WTC11 (cell line): Measurements from ENCODE around the gene LYST. TPM values are rescaled to one million over a fixed set of nuclear protein-coding genes. Genes with fewer than 3 reads are reported as not detected.

Experiments used
- ATAC-seq: fragments of 200-7000 bp; cut with Tn5 transposase; 2 replicates; pipeline ENCODE4 v1.10.0; 2021; ENCODE audit warnings: mild to moderate bottlenecking, moderate library complexity
- CTCF ChIA-PET: fragments of 300-600 bp; sonication (Branson Sonifier 250); formaldehyde crosslinking; loops from one replicate; lab custom pipeline; 2021; ENCODE audit warnings: antibody characterized with exemption; lab: Charles Lee
- POLR2A ChIA-PET: fragments of 350-600 bp; sonication (Branson Sonifier 250); formaldehyde crosslinking; loops from one replicate; lab custom pipeline; 2021; ENCODE audit warnings: antibody characterized with exemption; lab: Charles Lee
- DNase-seq: peaks from one replicate; pipeline ENCODE4 v3.0.0; 2021; ENCODE audit warnings: low spot score
- H3K27ac Mint-ChIP-seq: 2 replicates; pipeline ENCODE4 v1.8.0; 2021; ENCODE audit warnings: mixed read lengths
- H3K27me3 Mint-ChIP-seq: 2 replicates; pipeline ENCODE4 v1.8.0; 2021; ENCODE audit warnings: low read depth, mild to moderate bottlenecking, moderate library complexity, mixed read lengths
- H3K36me3 Mint-ChIP-seq: 2 replicates; pipeline ENCODE4 v1.8.0; 2021; ENCODE audit warnings: mixed read lengths
- H3K4me1 Mint-ChIP-seq: 2 replicates; pipeline ENCODE4 v1.8.0; 2022; ENCODE audit warnings: mixed read lengths
- H3K4me3 Mint-ChIP-seq: 2 replicates; pipeline ENCODE4 v1.8.0; 2021; ENCODE audit warnings: mild to moderate bottlenecking, moderate library complexity, mixed read lengths
- H3K9me3 Mint-ChIP-seq: 2 replicates; pipeline ENCODE4 v1.8.0; 2021; ENCODE audit warnings: mixed read lengths
- ATF6 ChIP-seq: sonication (generic); formaldehyde crosslinking; IDR thresholded peaks from 2 replicates; pipeline ENCODE4 v1.8.1; 2023; ENCODE audit warnings: mild to moderate bottlenecking, missing genetic modification reagents
- CREM ChIP-seq: sonication (generic); formaldehyde crosslinking; IDR thresholded peaks from 2 replicates; pipeline ENCODE4 v1.8.1; 2022; ENCODE audit warnings: mild to moderate bottlenecking, missing genetic modification reagents, moderate library complexity
- CTCF ChIP-seq: fragments of 200-600 bp; IDR thresholded peaks from 2 replicates; pipeline ENCODE4 v1.8.0; 2022; ENCODE audit warnings: antibody characterized with exemption
- E2F5 ChIP-seq: sonication (generic); formaldehyde crosslinking; IDR thresholded peaks from 2 replicates; pipeline ENCODE4 v1.8.1; 2022; ENCODE audit warnings: mild to moderate bottlenecking, moderate library complexity, missing genetic modification reagents
- ELF4 ChIP-seq: sonication (generic); formaldehyde crosslinking; IDR thresholded peaks from 2 replicates; pipeline ENCODE4 v1.8.1; 2022; ENCODE audit warnings: low read depth, mild to moderate bottlenecking, moderate library complexity, missing genetic modification reagents
- ERG ChIP-seq: fragments of 250-450 bp; sonication (Bioruptor Pico); IDR thresholded peaks from 2 replicates; pipeline ENCODE4 v1.8.0; 2021; ENCODE audit warnings: mild to moderate bottlenecking
- MLX ChIP-seq: sonication (generic); formaldehyde crosslinking; IDR thresholded peaks from 2 replicates; pipeline ENCODE4 v1.8.1; 2023; ENCODE audit warnings: mild to moderate bottlenecking, missing genetic modification reagents, moderate library complexity
- NFATC4 ChIP-seq: fragments of 250-450 bp; sonication (Bioruptor Pico); IDR thresholded peaks from 2 replicates; pipeline ENCODE4 v1.9.0; 2021; ENCODE audit warnings: mild to moderate bottlenecking
- TP53 ChIP-seq: sonication (generic); formaldehyde crosslinking; IDR thresholded peaks from 2 replicates; pipeline ENCODE4 v1.8.1; 2023; ENCODE audit warnings: mild to moderate bottlenecking, missing genetic modification reagents
- USF1 ChIP-seq: sonication (generic); formaldehyde crosslinking; IDR thresholded peaks from 2 replicates; pipeline ENCODE4 v1.8.0; 2022; ENCODE audit warnings: mild to moderate bottlenecking, missing genetic modification reagents
- ZBTB43 ChIP-seq: sonication (generic); formaldehyde crosslinking; IDR thresholded peaks from 2 replicates; pipeline ENCODE4 v1.8.1; 2023; ENCODE audit warnings: mild to moderate bottlenecking, missing genetic modification reagents
- ZMAT4 ChIP-seq: fragments of 250-450 bp; sonication (Bioruptor Pico); IDR thresholded peaks from 2 replicates; pipeline ENCODE4 v1.9.0; 2021; ENCODE audit warnings: mild to moderate bottlenecking
- ZNF219 ChIP-seq: sonication (generic); formaldehyde crosslinking; IDR thresholded peaks from 2 replicates; pipeline ENCODE4 v1.8.0; 2023; ENCODE audit warnings: missing genetic modification reagents, mild to moderate bottlenecking, borderline replicate concordance
- ZNF532 ChIP-seq: fragments of 250-450 bp; sonication (Bioruptor Pico); IDR thresholded peaks from 2 replicates; pipeline ENCODE4 v1.9.0; 2021; ENCODE audit warnings: mild to moderate bottlenecking, borderline replicate concordance
- total RNA-seq: library from RNA; stranded (reverse); gene quantifications from 3 replicates; pipeline ENCODE4 v1.2.3, GENCODE V29; 2021

Gene LYST
- total RNA-seq, 1 experiment from 2014 or later = 0.59 TPM

GRCh38 chr1:235624721-235625333 lies 241.9 kb downstream of the LYST start:
- Mint-ChIP-seq H3K27ac (no peak overlapping the region), H3K4me1 (peaks cover 57% of the 10 kb centered on the region), H3K9me3 (no peaks in the 10 kb centered on the region), H3K4me3 (no peak overlapping the region), H3K27me3 (no peaks in the 10 kb centered on the region), H3K36me3 (no peaks in the 10 kb centered on the region)
- TF ChIP-seq ELF4 = no peak
- no peak for TF ChIP-seq ZMAT4 (CRISPR knock-in tag)
- no peak for TF ChIP-seq NFATC4
- TF ChIP-seq TP53 (CRISPR knock-in tag) = no peak
- TF ChIP-seq CTCF = no peak
- no peak for TF ChIP-seq ATF6 (CRISPR knock-in tag)
- no peak for TF ChIP-seq ZBTB43 (CRISPR knock-in tag)
- no peak for TF ChIP-seq ERG (CRISPR knock-in tag)
- no peak for TF ChIP-seq USF1 (CRISPR knock-in tag)
- POLR2A ChIA-PET = no interaction called here
- no peak for DNase-seq
- CTCF ChIA-PET = interaction anchor here (0.6 to 3.6 kb wide), 2 partner anchors 24 to 25 kb away, joined by 5 to 14 read pairs; no protein-coding TSS in a partner anchor
- ATAC-seq = no peak

GRCh38 chr1:235622936-235623779 lies 243.5 kb downstream of the LYST start:
- H3K4me3 Mint-ChIP-seq = no peak overlapping the region
- no peaks in the 10 kb centered on the region for H3K36me3 Mint-ChIP-seq
- POLR2A ChIA-PET = no interaction called here
- CTCF ChIA-PET = interaction anchor here (0.6 kb wide), 1 partner anchor 515 kb away, joined by 3 read pairs; no protein-coding TSS in a partner anchor
- H3K27ac Mint-ChIP-seq = peak overlapping the region; percentile 74; the same call in 1 of the 2 replicates
- no peaks in the 10 kb centered on the region for H3K27me3 Mint-ChIP-seq
- H3K4me1 Mint-ChIP-seq = peaks cover 43% of the 10 kb centered on the region
- no peaks in the 10 kb centered on the region for H3K9me3 Mint-ChIP-seq
- DNase-seq = no peak
- ATAC-seq = peak; percentile 71
- TF ChIP-seq E2F5 (CRISPR knock-in tag) (no peak), CREM (no peak), ZNF532 (CRISPR knock-in tag) (no peak), MLX (CRISPR knock-in tag) (no peak), ZNF219 (no peak)
